ENCODE measurements around the gene AK8.

Gene AK8

GRCh38 chr9:132783006-132783405, 95.1 kb downstream of the AK8 start:
- no peak for DNase-seq
- no peaks in the 10 kb centered on the region for H3K79me1 ChIP-seq (replicated peaks; ENCODE audit: low read length, poor library complexity, severe bottlenecking)
- no peak overlapping the region for H2AK5ac ChIP-seq (ENCODE audit: low read length, severe bottlenecking)
- H2AFZ ChIP-seq (ENCODE audit: low read depth, low read length): no peak overlapping the region
- no peak overlapping the region for H3K9ac ChIP-seq (ENCODE audit: low read length)
- 56% methylated on average over 4 of the region's 4 CpGs for WGBS
- no peak overlapping the region for H3K18ac ChIP-seq (ENCODE audit: low read depth in 1 of 2, low read length in 2 of 2)
- H3K4me1 ChIP-seq (ENCODE audit: control insufficient read depth, insufficient read depth, low read depth, low read length): no peaks in the 10 kb centered on the region
- no peak overlapping the region for H4K8ac ChIP-seq (ENCODE audit: low read length)
- no peak overlapping the region for H2BK5ac ChIP-seq (ENCODE audit: low read depth, low read length, poor library complexity, severe bottlenecking)
- no peaks in the 10 kb centered on the region for H3K36me3 ChIP-seq (ENCODE audit: control insufficient read depth in 1 of 2, insufficient read depth in 2 of 2, low read depth in 1 of 2, low read length in 2 of 2)
- no peak overlapping the region for H2BK15ac ChIP-seq (ENCODE audit: low read depth, poor library complexity, severe bottlenecking)
- no peak overlapping the region for H2BK12ac ChIP-seq (ENCODE audit: low read length in 2 of 2)
- H3K23ac ChIP-seq (ENCODE audit: low read length in 2 of 2): no peak overlapping the region
- H3K27me3 ChIP-seq (ENCODE audit: control insufficient read depth in 1 of 2, insufficient read depth in 1 of 2, low read length in 2 of 2): peaks cover 34 to 35% of the 10 kb centered on the region in 2 experiments
- H3K27ac ChIP-seq (ENCODE audit: low read length, poor library complexity, severe bottlenecking): no peak overlapping the region
- H4K91ac ChIP-seq (ENCODE audit: low read length): no peak overlapping the region
- H3K4me2 ChIP-seq (ENCODE audit: low read length, poor library complexity, severe bottlenecking): no peak overlapping the region
- no peak overlapping the region for H3K4me3 ChIP-seq (ENCODE audit: insufficient read depth in 1 of 2, low read depth in 1 of 2, low read length in 2 of 2)
- H2BK120ac ChIP-seq (ENCODE audit: low read depth, low read length): no peak overlapping the region
- H3K4ac ChIP-seq (ENCODE audit: low read depth in 1 of 2, low read length in 2 of 2): no peak overlapping the region
- H3K14ac ChIP-seq (ENCODE audit: low read length in 2 of 2): no peak overlapping the region
- H3K9me3 ChIP-seq (ENCODE audit: control insufficient read depth, low read length): peaks cover 5% of the 10 kb centered on the region

- H2BK12ac ChIP-seq (ENCODE audit: low read length in 2 of 2): no peak overlapping the region
- no peaks in the 10 kb centered on the region for H3K9me3 ChIP-seq (ENCODE audit: control insufficient read depth, low read length)
- no peaks in the 10 kb centered on the region for H3K36me3 ChIP-seq (ENCODE audit: control insufficient read depth in 1 of 2, insufficient read depth in 2 of 2, low read depth in 1 of 2, low read length in 2 of 2)
- H3K4ac ChIP-seq (ENCODE audit: low read depth in 1 of 2, low read length in 2 of 2): no peak overlapping the region
- no peak overlapping the region for H3K23ac ChIP-seq (ENCODE audit: low read length in 2 of 2)
- H2AK5ac ChIP-seq (ENCODE audit: low read length, severe bottlenecking): no peak overlapping the region
- no peak overlapping the region for H2BK120ac ChIP-seq (ENCODE audit: low read depth, low read length)
- no peak overlapping the region for H3K27ac ChIP-seq (ENCODE audit: low read length, poor library complexity, severe bottlenecking)
- no peak overlapping the region for H2BK5ac ChIP-seq (ENCODE audit: low read depth, low read length, poor library complexity, severe bottlenecking)
- H3K9ac ChIP-seq (ENCODE audit: low read length): no peak overlapping the region
- no peak overlapping the region for H3K14ac ChIP-seq (ENCODE audit: low read length in 2 of 2)
- H4K8ac ChIP-seq (ENCODE audit: low read length): no peak overlapping the region
- no peak overlapping the region for H3K18ac ChIP-seq (ENCODE audit: low read depth in 1 of 2, low read length in 2 of 2)
- no peak overlapping the region for H3K4me2 ChIP-seq (ENCODE audit: low read length, poor library complexity, severe bottlenecking)
- no peak overlapping the region for H2AFZ ChIP-seq (ENCODE audit: low read depth, low read length)
- 74% methylated on average over 9 of the region's 9 CpGs for WGBS
- no peak for DNase-seq
- H3K27me3 ChIP-seq (ENCODE audit: control insufficient read depth in 1 of 2, insufficient read depth in 1 of 2, low read length in 2 of 2): peaks cover 25 to 38% of the 10 kb centered on the region in 2 experiments
- H3K4me1 ChIP-seq (ENCODE audit: control insufficient read depth, insufficient read depth, low read depth, low read length): no peaks in the 10 kb centered on the region
- H3K79me1 ChIP-seq (replicated peaks; ENCODE audit: low read length, poor library complexity, severe bottlenecking): no peaks in the 10 kb centered on the region
- H4K91ac ChIP-seq (ENCODE audit: low read length): no peak overlapping the region
- H3K4me3 ChIP-seq (ENCODE audit: insufficient read depth in 1 of 2, low read depth in 1 of 2, low read length in 2 of 2): no peak overlapping the region
- no peak overlapping the region for H2BK15ac ChIP-seq (ENCODE audit: low read depth, poor library complexity, severe bottlenecking)
These were observed 96.0 kb downstream of the AK8 start for GRCh38 chr9:132782037-132782436.

- Histone ChIP-seq H3K36me3 (ENCODE audit: control insufficient read depth in 1 of 2, insufficient read depth in 2 of 2, low read depth in 1 of 2, low read length in 2 of 2) (no peaks in the 10 kb centered on the region), H2BK120ac (ENCODE audit: low read depth, low read length) (no peak overlapping the region), H3K18ac (ENCODE audit: low read depth in 1 of 2, low read length in 2 of 2) (no peak overlapping the region), H3K4me2 (ENCODE audit: low read length, poor library complexity, severe bottlenecking) (no peak overlapping the region), H2BK12ac (ENCODE audit: low read length in 2 of 2) (no peak overlapping the region), H3K14ac (ENCODE audit: low read length in 2 of 2) (no peak overlapping the region), H3K9me3 (ENCODE audit: control insufficient read depth, low read length) (no peaks in the 10 kb centered on the region), H3K27ac (ENCODE audit: low read length, poor library complexity, severe bottlenecking) (no peak overlapping the region), H2AFZ (ENCODE audit: low read depth, low read length) (no peak overlapping the region), H2BK15ac (ENCODE audit: low read depth, poor library complexity, severe bottlenecking) (no peak overlapping the region), H3K79me1 (replicated peaks; ENCODE audit: low read length, poor library complexity, severe bottlenecking) (no peaks in the 10 kb centered on the region), H3K4ac (ENCODE audit: low read depth in 1 of 2, low read length in 2 of 2) (no peak overlapping the region), H3K4me1 (ENCODE audit: control insufficient read depth, insufficient read depth, low read depth, low read length) (no peaks in the 10 kb centered on the region), H3K27me3 (ENCODE audit: control insufficient read depth in 1 of 2, insufficient read depth in 1 of 2, low read length in 2 of 2) (peaks cover 12 to 29% of the 10 kb centered on the region in 2 experiments), H2BK5ac (ENCODE audit: low read depth, low read length, poor library complexity, severe bottlenecking) (no peak overlapping the region), H2AK5ac (ENCODE audit: low read length, severe bottlenecking) (no peak overlapping the region), H3K23ac (ENCODE audit: low read length in 2 of 2) (no peak overlapping the region), H4K91ac (ENCODE audit: low read length) (no peak overlapping the region), H3K4me3 (ENCODE audit: insufficient read depth in 1 of 2, low read depth in 1 of 2, low read length in 2 of 2) (no peak overlapping the region), H3K9ac (ENCODE audit: low read length) (no peak overlapping the region), H4K8ac (ENCODE audit: low read length) (no peak overlapping the region)
- 73% methylated on average over 5 of the region's 8 CpGs for WGBS
- DNase-seq: no peak
These were observed 97.7 kb downstream of the AK8 start for GRCh38 chr9:132780230-132781007.

- H2AK5ac ChIP-seq (ENCODE audit: low read length, severe bottlenecking): no peak overlapping the region
- H3K4ac ChIP-seq (ENCODE audit: low read depth in 1 of 2, low read length in 2 of 2): no peak overlapping the region
- 93% methylated on average over 6 of the region's 6 CpGs for WGBS
- no peak overlapping the region for H2BK15ac ChIP-seq (ENCODE audit: low read depth, poor library complexity, severe bottlenecking)
- H2BK5ac ChIP-seq (ENCODE audit: low read depth, low read length, poor library complexity, severe bottlenecking): no peak overlapping the region
- peaks cover 9 to 19% of the 10 kb centered on the region in 2 experiments for H3K27me3 ChIP-seq (ENCODE audit: control insufficient read depth in 1 of 2, insufficient read depth in 1 of 2, low read length in 2 of 2)
- H3K36me3 ChIP-seq (ENCODE audit: control insufficient read depth in 1 of 2, insufficient read depth in 2 of 2, low read depth in 1 of 2, low read length in 2 of 2): no peaks in the 10 kb centered on the region
- DNase-seq: no peak
- no peaks in the 10 kb centered on the region for H3K79me1 ChIP-seq (replicated peaks; ENCODE audit: low read length, poor library complexity, severe bottlenecking)
- no peak overlapping the region for H3K23ac ChIP-seq (ENCODE audit: low read length in 2 of 2)
- H4K91ac ChIP-seq (ENCODE audit: low read length): no peak overlapping the region
- no peak overlapping the region for H2BK120ac ChIP-seq (ENCODE audit: low read depth, low read length)
- H3K9me3 ChIP-seq (ENCODE audit: control insufficient read depth, low read length): no peaks in the 10 kb centered on the region
- H3K4me2 ChIP-seq (ENCODE audit: low read length, poor library complexity, severe bottlenecking): no peak overlapping the region
- no peaks in the 10 kb centered on the region for H3K4me1 ChIP-seq (ENCODE audit: control insufficient read depth, insufficient read depth, low read depth, low read length)
- H4K8ac ChIP-seq (ENCODE audit: low read length): no peak overlapping the region
- H2AFZ ChIP-seq (ENCODE audit: low read depth, low read length): no peak overlapping the region
- no peak overlapping the region for H2BK12ac ChIP-seq (ENCODE audit: low read length in 2 of 2)
- no peak overlapping the region for H3K18ac ChIP-seq (ENCODE audit: low read depth in 1 of 2, low read length in 2 of 2)
- no peak overlapping the region for H3K14ac ChIP-seq (ENCODE audit: low read length in 2 of 2)
- no peak overlapping the region for H3K27ac ChIP-seq (ENCODE audit: low read length, poor library complexity, severe bottlenecking)
- H3K4me3 ChIP-seq (ENCODE audit: insufficient read depth in 1 of 2, low read depth in 1 of 2, low read length in 2 of 2): no peak overlapping the region
- no peak overlapping the region for H3K9ac ChIP-seq (ENCODE audit: low read length)
These were observed 101.2 kb downstream of the AK8 start for GRCh38 chr9:132776891-132777290.
